ENCODE results near the gene KIAA0586. TPM values are rescaled to one million over a fixed set of nuclear protein-coding genes. Genes with fewer than 3 reads are reported as not detected.

KIAA0586 gene
- total and polyA plus RNA-seq, 2 experiments from 2014 or later = 8.3 to 18.9 TPM

- H3K27ac ChIP-seq = no peak overlapping the region
- DNase-seq (ENCODE audit: low read depth in 1 of 2, low spot score in 1 of 2) = no peak
- peaks cover 37% of the 10 kb centered on the region for H3K36me3 ChIP-seq
- H3K4me1 ChIP-seq (ENCODE audit: low read depth) = no peaks in the 10 kb centered on the region
- H3K4me3 ChIP-seq = no peak overlapping the region
- no peaks in the 10 kb centered on the region for H3K9me3 ChIP-seq (ENCODE audit: low read depth)
- H3K27me3 ChIP-seq = no peaks in the 10 kb centered on the region
- no peak for TF ChIP-seq CTCF (IDR thresholded peaks at IDR 0.05; ENCODE audit: low read depth, low read length)
Measured at GRCh38 chr14:58439476-58439875, 12.0 kb downstream of the KIAA0586 start.

- DNase-seq (ENCODE audit: low read depth in 1 of 2, low spot score in 1 of 2) = peak in 1 of 2 donors; percentile 2
Measured at GRCh38 chr14:58444627-58445026, 17.1 kb downstream of the KIAA0586 start.

GRCh38 chr14:58455593-58456265 is 28.2 kb downstream of the KIAA0586 start:
- Histone ChIP-seq H3K4me1 (ENCODE audit: low read depth) (no peaks in the 10 kb centered on the region), H3K27me3 (no peaks in the 10 kb centered on the region), H3K36me3 (peaks cover 12% of the 10 kb centered on the region), H3K27ac (no peak overlapping the region), H3K9me3 (ENCODE audit: low read depth) (no peaks in the 10 kb centered on the region), H3K4me3 (no peak overlapping the region)
- TF ChIP-seq CTCF (IDR thresholded peaks at IDR 0.05; ENCODE audit: low read depth, low read length) = no peak
- DNase-seq (ENCODE audit: low read depth in 1 of 2, low spot score in 1 of 2) = no peak

More at GRCh38 chr14:58444627-58445026, 17.1 kb downstream of the KIAA0586 start:
- H3K4me1 ChIP-seq (ENCODE audit: low read depth) = no peaks in the 10 kb centered on the region
- H3K27me3 ChIP-seq = no peaks in the 10 kb centered on the region
- H3K4me3 ChIP-seq = no peak overlapping the region
- H3K9me3 ChIP-seq (ENCODE audit: low read depth) = no peaks in the 10 kb centered on the region
- no peak for TF ChIP-seq CTCF (IDR thresholded peaks at IDR 0.05; ENCODE audit: low read depth, low read length)
- H3K27ac ChIP-seq = no peak overlapping the region
- peaks cover 37% of the 10 kb centered on the region for H3K36me3 ChIP-seq

GRCh38 chr14:58460772-58461171 is 33.3 kb downstream of the KIAA0586 start:
- no peak for DNase-seq (ENCODE audit: low read depth in 1 of 2, low spot score in 1 of 2)
- Histone ChIP-seq H3K27me3 (no peaks in the 10 kb centered on the region), H3K9me3 (ENCODE audit: low read depth) (no peaks in the 10 kb centered on the region), H3K36me3 (peaks cover 15% of the 10 kb centered on the region), H3K4me1 (ENCODE audit: low read depth) (no peaks in the 10 kb centered on the region), H3K4me3 (no peak overlapping the region), H3K27ac (no peak overlapping the region)
- no peak for TF ChIP-seq CTCF (IDR thresholded peaks at IDR 0.05; ENCODE audit: low read depth, low read length)

GRCh38 chr14:58463147-58463546 is 35.6 kb downstream of the KIAA0586 start:
- Histone ChIP-seq H3K4me3 (no peak overlapping the region), H3K27ac (no peak overlapping the region), H3K4me1 (ENCODE audit: low read depth) (no peaks in the 10 kb centered on the region), H3K36me3 (peaks cover 26% of the 10 kb centered on the region), H3K27me3 (no peaks in the 10 kb centered on the region), H3K9me3 (ENCODE audit: low read depth) (no peaks in the 10 kb centered on the region)
- DNase-seq (ENCODE audit: low read depth in 1 of 2, low spot score in 1 of 2) = no peak
- TF ChIP-seq CTCF (IDR thresholded peaks at IDR 0.05; ENCODE audit: low read depth, low read length) = no peak

Data from cardiac muscle cell (in vitro differentiated cells and primary cell).